Panc1 (cell line): ENCODE measurements around the gene ECEL1. TPM values are rescaled to one million over a fixed set of nuclear protein-coding genes. Genes with fewer than 3 reads are reported as not detected.

Experiments
- ATAC-seq: fragments of 200-7000 bp; cut with Tn5 transposase; 2 replicates; pipeline ENCODE4 v1.9.1; 2020; ENCODE audit warnings: mild to moderate bottlenecking, moderate library complexity
- BruUV-seq: library from RNA; stranded (reverse); fragments of 400-500 nt; replicated peaks from 2 replicates; lab custom pipeline; 2021; lab: Mats Ljungman, UMichigan
- CTCF ChIA-PET: fragments of 300-600 bp; sonication (Branson Sonifier 250); formaldehyde crosslinking; loops from one replicate; lab custom pipeline; 2022; ENCODE audit warnings: antibody characterized with exemption; lab: Charles Lee
- POLR2A ChIA-PET: fragments of 300-600 bp; sonication (Branson Sonifier 250); formaldehyde crosslinking; loops from one replicate; lab custom pipeline; 2022; ENCODE audit warnings: antibody characterized with exemption; lab: Charles Lee
- DNase-seq: peaks from one replicate; pipeline ENCODE4 v3.0.0-alpha.2; 2010; ENCODE audit warnings: low read depth, low spot score
- H3K27ac ChIP-seq: 2 replicates; pipeline ENCODE4 v1.5.1; 2011; ENCODE audit warnings: mild to moderate bottlenecking, low read length, inconsistent platforms
- H3K27me3 ChIP-seq: fragments of 200-500 bp; sonication (Bioruptor generic); 2 replicates; pipeline ENCODE4 v1.6.0; 2014; ENCODE audit warnings: low read length, inconsistent platforms; ENCODE audit not compliant: control insufficient read depth, insufficient read depth
- H3K36me3 ChIP-seq: fragments of 200-500 bp; sonication (Bioruptor generic); 2 replicates; pipeline ENCODE4 v1.5.1; 2014; ENCODE audit warnings: inconsistent platforms, mild to moderate bottlenecking, low read length, moderate library complexity; ENCODE audit not compliant: control insufficient read depth, insufficient read depth
- H3K4me1 ChIP-seq: 2 replicates; pipeline ENCODE4 v1.5.1; 2011; ENCODE audit warnings: inconsistent platforms, mild to moderate bottlenecking, low read length, moderate library complexity; ENCODE audit not compliant: control insufficient read depth, insufficient read depth
- H3K4me3 ChIP-seq, 2 experiments: 2 replicates each; pipeline ENCODE4 v1.5.1; 2011 to 2012; ENCODE audit warnings: low read depth in 2 of 2, low read length in 2 of 2, mild to moderate bottlenecking in 2 of 2, inconsistent platforms in 1 of 2, moderate library complexity in 1 of 2
- H3K9me3 ChIP-seq: fragments of 200-500 bp; sonication (Bioruptor generic); 2 replicates; pipeline ENCODE4 v1.5.1; 2014; ENCODE audit warnings: low read depth, mild to moderate bottlenecking, inconsistent platforms, low read length, moderate library complexity; ENCODE audit not compliant: control insufficient read depth, insufficient read depth
- POLR2AphosphoS5 ChIP-seq: IDR thresholded peaks from 2 replicates; pipeline ENCODE4 v1.6.1; 2012; ENCODE audit warnings: mild to moderate bottlenecking, low read depth, low read length, moderate library complexity
- SIN3A ChIP-seq: IDR thresholded peaks from 2 replicates; pipeline ENCODE4 v1.6.1; 2012; ENCODE audit warnings: low read depth, mild to moderate bottlenecking, low read length, moderate library complexity, borderline replicate concordance; ENCODE audit not compliant: insufficient read depth
- TCF7L2 ChIP-seq: IDR thresholded peaks from 2 replicates; pipeline ENCODE4 v1.6.1; 2011; ENCODE audit warnings: mild to moderate bottlenecking, low read depth, low read length, inconsistent platforms
- in situ Hi-C: cut with HindIII; loops from 2 replicates; pipeline ENCODE4 v1.10.0; 2016; ENCODE audit warnings: low sequenced_read_pairs, low pct_unique_long_range_greater_than_20kb
- intact Hi-C: fragments of 100-400 bp; cut with micrococcal nuclease; formaldehyde crosslinking; loops from one replicate; pipeline ENCODE4 v1.10.0; 2022; ENCODE audit not compliant: unreplicated experiment
- total RNA-seq: library from RNA; stranded (reverse); gene quantifications from one replicate; pipeline ENCODE4 v1.2.1, GENCODE V29; 2021; ENCODE audit not compliant: unreplicated experiment
- TF ChIP-seq, protein P1 (sequence below), 2 experiments: IDR thresholded peaks; 2 replicates each; pipeline ENCODE4 v1.6.1; 2011 to 2012; ENCODE audit warnings: low read depth in 2 of 2, control low read depth in 1 of 2, low read length in 1 of 2, mild to moderate bottlenecking in 1 of 2, moderate library complexity in 1 of 2; ENCODE audit not compliant: insufficient read depth in 1 of 2
- TF ChIP-seq, protein P2 (sequence below): fragments of 450-650 bp; IDR thresholded peaks from 2 replicates; pipeline ENCODE4 v1.5.1; 2017; ENCODE audit warnings: mild to moderate bottlenecking

ECEL1 gene
- total RNA-seq, 1 experiment from 2014 or later, result 2.9 TPM

DNA sequence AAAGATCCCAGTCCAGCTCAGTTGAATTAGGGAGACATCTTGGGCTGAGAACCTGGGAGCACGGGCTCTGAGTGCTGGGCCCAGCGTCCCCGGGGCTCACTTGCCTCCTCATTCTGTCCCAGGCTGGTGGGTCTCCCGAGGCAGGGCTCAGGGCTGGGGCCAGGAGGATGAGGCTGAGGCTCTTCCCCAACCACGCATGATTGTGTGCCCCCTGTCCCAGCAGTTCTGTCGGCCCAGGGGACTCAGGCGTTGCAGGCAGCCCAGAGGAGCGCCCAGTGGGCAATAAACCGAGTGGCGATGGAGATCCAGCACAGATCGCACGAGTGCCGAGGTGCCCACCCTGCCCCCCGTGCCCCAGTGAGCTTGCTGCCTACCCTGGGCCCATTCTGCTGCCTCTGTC, 33.5 kb upstream of the ECEL1 start:
- no TSS peak for BruUV-seq
- ChIA-PET CTCF (interaction anchor here (0.5 to 0.9 kb wide), 2 partner anchors 74 to 473 kb away, joined by 3 read pairs; no protein-coding TSS in a partner anchor), POLR2A (no interaction called here)
- H3K36me3 ChIP-seq, result no peaks in the 10 kb centered on the region
- no peaks in the 10 kb centered on the region for H3K9me3 ChIP-seq
- intact Hi-C loops, result loop anchor here (10.0 kb wide), 2 partner anchors 176 to 616 kb away; no protein-coding TSS in a partner anchor
- H3K27me3 ChIP-seq, result no peaks in the 10 kb centered on the region
- TF ChIP-seq, protein P1, sequence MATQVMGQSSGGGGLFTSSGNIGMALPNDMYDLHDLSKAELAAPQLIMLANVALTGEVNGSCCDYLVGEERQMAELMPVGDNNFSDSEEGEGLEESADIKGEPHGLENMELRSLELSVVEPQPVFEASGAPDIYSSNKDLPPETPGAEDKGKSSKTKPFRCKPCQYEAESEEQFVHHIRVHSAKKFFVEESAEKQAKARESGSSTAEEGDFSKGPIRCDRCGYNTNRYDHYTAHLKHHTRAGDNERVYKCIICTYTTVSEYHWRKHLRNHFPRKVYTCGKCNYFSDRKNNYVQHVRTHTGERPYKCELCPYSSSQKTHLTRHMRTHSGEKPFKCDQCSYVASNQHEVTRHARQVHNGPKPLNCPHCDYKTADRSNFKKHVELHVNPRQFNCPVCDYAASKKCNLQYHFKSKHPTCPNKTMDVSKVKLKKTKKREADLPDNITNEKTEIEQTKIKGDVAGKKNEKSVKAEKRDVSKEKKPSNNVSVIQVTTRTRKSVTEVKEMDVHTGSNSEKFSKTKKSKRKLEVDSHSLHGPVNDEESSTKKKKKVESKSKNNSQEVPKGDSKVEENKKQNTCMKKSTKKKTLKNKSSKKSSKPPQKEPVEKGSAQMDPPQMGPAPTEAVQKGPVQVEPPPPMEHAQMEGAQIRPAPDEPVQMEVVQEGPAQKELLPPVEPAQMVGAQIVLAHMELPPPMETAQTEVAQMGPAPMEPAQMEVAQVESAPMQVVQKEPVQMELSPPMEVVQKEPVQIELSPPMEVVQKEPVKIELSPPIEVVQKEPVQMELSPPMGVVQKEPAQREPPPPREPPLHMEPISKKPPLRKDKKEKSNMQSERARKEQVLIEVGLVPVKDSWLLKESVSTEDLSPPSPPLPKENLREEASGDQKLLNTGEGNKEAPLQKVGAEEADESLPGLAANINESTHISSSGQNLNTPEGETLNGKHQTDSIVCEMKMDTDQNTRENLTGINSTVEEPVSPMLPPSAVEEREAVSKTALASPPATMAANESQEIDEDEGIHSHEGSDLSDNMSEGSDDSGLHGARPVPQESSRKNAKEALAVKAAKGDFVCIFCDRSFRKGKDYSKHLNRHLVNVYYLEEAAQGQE (IDR thresholded peaks at IDR 0.05; ENCODE audit: insufficient read depth in 1 of 2, low read depth in 2 of 2, low read length in 1 of 2), result no peak
- TF ChIP-seq TCF7L2 (no peak), SIN3A (no peak), POLR2AphosphoS5 (no peak)
- TF ChIP-seq, protein P2, sequence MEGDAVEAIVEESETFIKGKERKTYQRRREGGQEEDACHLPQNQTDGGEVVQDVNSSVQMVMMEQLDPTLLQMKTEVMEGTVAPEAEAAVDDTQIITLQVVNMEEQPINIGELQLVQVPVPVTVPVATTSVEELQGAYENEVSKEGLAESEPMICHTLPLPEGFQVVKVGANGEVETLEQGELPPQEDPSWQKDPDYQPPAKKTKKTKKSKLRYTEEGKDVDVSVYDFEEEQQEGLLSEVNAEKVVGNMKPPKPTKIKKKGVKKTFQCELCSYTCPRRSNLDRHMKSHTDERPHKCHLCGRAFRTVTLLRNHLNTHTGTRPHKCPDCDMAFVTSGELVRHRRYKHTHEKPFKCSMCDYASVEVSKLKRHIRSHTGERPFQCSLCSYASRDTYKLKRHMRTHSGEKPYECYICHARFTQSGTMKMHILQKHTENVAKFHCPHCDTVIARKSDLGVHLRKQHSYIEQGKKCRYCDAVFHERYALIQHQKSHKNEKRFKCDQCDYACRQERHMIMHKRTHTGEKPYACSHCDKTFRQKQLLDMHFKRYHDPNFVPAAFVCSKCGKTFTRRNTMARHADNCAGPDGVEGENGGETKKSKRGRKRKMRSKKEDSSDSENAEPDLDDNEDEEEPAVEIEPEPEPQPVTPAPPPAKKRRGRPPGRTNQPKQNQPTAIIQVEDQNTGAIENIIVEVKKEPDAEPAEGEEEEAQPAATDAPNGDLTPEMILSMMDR, result no peak
- H3K4me1 ChIP-seq, result peaks cover 6% of the 10 kb centered on the region; the same call in 1 of the 2 replicates
- no peak overlapping the region for H3K4me3 ChIP-seq
- no peak for DNase-seq
- no peak overlapping the region for H3K27ac ChIP-seq
- ATAC-seq, result no peak
- in situ Hi-C loops, result no loop called here

GRCh38 chr2:232520489-232520888, 32.9 kb upstream of the ECEL1 start:
- H3K27me3 ChIP-seq, result no peaks in the 10 kb centered on the region
- no peak overlapping the region for H3K27ac ChIP-seq
- no peaks in the 10 kb centered on the region for H3K36me3 ChIP-seq
- no TSS peak for BruUV-seq
- ATAC-seq, result no peak
- H3K4me1 ChIP-seq, result peaks cover 6% of the 10 kb centered on the region; the same call in 1 of the 2 replicates
- no peaks in the 10 kb centered on the region for H3K9me3 ChIP-seq
- CTCF ChIA-PET, result interaction anchor here (0.5 to 0.9 kb wide), 3 partner anchors 25 to 472 kb away, joined by 3 to 5 read pairs (median 3); no protein-coding TSS in a partner anchor
- POLR2A ChIA-PET, result no interaction called here
- in situ Hi-C loops, result no loop called here
- no peak overlapping the region for H3K4me3 ChIP-seq
- TF ChIP-seq, protein P1 (IDR thresholded peaks at IDR 0.05; ENCODE audit: insufficient read depth in 1 of 2, low read depth in 2 of 2, low read length in 1 of 2), result no peak
- no peak for TF ChIP-seq POLR2AphosphoS5
- intact Hi-C loops, result loop anchor here (10.0 kb wide), 2 partner anchors 176 to 616 kb away; no protein-coding TSS in a partner anchor
- DNase-seq, result no peak
